Right lobe of liver (tissue), 4 donors: ENCODE measurements around the gene NPL.

Source experiments
- CTCF ChIP-seq, 4 donors: fragments of 200-600 bp in 3 of 4; fragments of 450-650 bp in 1 of 4; IDR thresholded peaks; one replicate each; pipeline versions ENCODE4 v1.5.1 to v1.8.0; 2016 to 2022; ENCODE audit warnings: antibody characterized with exemption in 4 of 4, mild to moderate bottlenecking in 2 of 4
- POLR2A ChIP-seq: fragments of 450-650 bp; IDR thresholded peaks from one replicate; pipeline ENCODE4 v1.6.1; 2017; ENCODE audit warnings: antibody characterized with exemption, mild to moderate bottlenecking
- donor health status: DM: no; HTN: no; CAD: no.
- donor health status: DM: no; HTN: no; CAD: no.
- donor health status: DM: no; HTN: yes; CAD: no.

GRCh38 chr1:182867861-182868260 is 78.3 kb downstream of the NPL start:
- TF ChIP-seq CTCF (IDR thresholded peaks at IDR 0.05) (no peak), POLR2A (no peak)
